Left renal cortex interstitium (tissue), 4 donors: Measurements from ENCODE around the gene ERFL. TPM values are rescaled to one million over a fixed set of nuclear protein-coding genes. Genes with fewer than 3 reads are reported as not detected.
"Not testable (repeated sequence)": the region's sequence is repeated elsewhere in the genome, so short reads cannot be mapped to it uniquely, and the experiment has no call there.

Source experiments
- DNase-seq, 4 donors: peaks; one replicate each; pipeline ENCODE4 v3.0.0-alpha.2; 2013; ENCODE audit warnings: low read depth in 4 of 4, low spot score in 2 of 4, missing footprints in 1 of 4
- polyA plus RNA-seq, 4 donors: library from polyadenylated mRNA; unstranded; fragments of 120-200 nt; gene quantifications; one replicate each; pipeline ENCODE4 v1.2.1, GENCODE V29; 2013; ENCODE audit not compliant: insufficient read length in 4 of 4

The ERFL gene
- polyA plus RNA-seq, 4 donors: 0.07 to 0.25 (median 0.24) TPM; not detected in 1

DNA sequence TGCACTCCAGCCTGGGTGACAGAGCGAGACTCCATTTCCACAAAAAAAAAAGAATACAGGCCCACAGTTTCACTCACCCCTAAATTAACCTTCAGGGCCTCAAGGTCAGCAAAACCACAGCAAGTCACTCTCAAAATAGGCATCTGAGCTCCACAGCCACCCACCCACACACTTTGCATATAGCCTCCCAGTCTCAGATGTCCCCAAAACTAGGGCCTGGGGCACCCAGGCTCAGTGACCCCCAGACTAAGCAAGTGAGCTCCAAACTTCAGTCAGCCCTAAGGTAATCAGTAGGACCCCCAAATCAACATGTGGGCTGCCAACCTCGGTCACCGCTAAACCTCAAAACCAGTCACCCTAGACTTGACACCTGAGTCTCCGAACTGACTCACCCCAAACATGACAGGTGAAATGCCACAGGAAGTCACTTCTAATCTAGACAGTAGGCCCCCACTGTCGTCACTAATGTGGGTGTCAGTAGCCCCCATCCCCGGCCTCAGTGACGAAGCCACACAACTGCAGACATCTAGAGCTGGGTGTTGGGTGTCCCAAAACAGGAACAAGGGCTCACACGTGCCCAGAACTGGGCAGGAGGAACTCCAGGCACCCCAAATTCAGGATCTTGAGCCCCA is 17.0 kb upstream of the ERFL start:
- DNase-seq: no peak

DNA sequence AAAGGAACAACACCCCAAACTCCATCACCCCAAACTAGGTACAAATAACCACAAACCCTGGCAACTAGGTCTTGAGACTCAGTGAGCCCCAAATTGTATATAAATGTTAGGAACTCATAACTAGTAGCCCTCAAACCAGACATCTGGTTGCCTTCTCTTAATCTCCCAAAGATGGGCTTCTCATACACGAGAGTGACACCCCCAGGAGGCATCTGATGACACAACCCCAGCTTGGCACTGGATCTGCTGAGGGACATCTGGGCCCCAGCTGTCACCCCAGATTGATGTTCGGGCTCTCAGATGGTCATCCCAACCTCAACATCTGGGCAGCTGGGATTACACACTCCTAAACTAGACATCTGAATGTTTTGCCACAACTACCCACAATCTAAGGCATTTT is 16.1 kb upstream of the ERFL start:
- DNase-seq: no peak

DNA sequence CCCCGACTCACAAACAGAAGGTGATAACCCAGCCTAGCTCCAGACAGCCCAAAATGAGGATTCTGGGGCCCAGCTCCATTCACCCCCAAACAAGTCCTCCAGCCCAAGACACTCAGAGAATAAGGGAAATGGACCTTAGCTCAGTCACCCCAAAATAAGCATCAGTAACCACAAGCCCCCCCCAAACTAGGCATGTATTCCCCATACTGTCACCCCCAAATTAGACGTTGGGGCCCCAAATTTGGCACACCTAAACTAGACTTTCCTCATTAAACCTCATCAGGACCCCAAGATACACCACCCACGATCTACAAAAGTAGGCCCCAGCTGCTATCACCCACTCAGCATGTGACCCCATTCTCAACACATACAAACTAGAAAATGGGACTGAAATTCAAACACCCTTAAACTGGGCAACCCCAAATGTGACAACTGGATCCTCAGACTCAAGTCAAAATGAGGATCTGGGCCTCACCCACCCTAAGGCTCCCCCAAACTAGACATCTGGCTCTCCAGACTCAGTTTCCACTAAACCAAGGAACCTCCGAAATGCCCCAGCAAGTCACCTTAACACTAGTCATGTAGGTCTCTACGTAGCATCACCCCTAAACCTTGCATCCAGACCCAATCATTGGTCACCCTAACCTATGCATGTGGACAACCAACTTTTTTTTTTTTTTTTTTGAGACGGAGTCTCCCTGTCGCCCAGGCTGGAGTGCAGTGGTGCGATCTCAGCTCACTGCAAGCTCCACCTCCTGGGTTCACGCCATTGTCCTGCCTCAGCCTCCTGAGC is 13.4 kb upstream of the ERFL start:
- DNase-seq: no peak

DNA sequence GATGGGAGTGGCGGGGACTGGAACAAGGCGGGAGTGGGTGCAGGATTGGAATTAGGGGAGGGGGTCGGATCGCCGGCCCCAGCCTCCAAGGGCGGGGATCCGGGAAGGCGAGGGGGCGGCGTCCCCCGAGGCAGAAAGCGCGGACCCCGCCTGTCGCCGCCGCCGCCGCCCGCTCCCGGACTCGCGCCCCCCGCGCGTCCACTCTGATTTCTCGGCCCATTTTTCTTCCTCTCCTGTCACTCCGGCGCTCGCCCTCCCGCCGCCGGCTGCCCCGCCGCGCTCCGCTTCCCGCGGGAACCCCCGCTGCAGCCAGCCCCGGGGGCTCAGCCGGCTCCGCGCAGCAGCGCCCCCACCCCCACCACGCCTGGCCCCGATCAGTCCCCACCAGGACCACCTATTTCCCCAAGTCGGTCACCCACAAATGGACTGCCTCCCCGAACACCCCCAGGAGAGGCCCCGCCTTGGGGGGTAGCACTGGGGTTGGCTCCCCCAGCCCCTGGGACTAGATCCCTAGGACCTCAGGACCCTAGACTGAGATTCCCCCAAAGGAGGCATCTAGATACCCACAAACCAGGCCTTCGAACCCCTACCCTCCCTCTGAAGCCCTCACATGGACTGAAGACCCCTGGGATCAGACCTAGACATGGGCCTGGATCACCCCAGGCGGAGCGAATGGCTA is 12.6 kb upstream of the ERFL start:
- DNase-seq: no peak

DNA sequence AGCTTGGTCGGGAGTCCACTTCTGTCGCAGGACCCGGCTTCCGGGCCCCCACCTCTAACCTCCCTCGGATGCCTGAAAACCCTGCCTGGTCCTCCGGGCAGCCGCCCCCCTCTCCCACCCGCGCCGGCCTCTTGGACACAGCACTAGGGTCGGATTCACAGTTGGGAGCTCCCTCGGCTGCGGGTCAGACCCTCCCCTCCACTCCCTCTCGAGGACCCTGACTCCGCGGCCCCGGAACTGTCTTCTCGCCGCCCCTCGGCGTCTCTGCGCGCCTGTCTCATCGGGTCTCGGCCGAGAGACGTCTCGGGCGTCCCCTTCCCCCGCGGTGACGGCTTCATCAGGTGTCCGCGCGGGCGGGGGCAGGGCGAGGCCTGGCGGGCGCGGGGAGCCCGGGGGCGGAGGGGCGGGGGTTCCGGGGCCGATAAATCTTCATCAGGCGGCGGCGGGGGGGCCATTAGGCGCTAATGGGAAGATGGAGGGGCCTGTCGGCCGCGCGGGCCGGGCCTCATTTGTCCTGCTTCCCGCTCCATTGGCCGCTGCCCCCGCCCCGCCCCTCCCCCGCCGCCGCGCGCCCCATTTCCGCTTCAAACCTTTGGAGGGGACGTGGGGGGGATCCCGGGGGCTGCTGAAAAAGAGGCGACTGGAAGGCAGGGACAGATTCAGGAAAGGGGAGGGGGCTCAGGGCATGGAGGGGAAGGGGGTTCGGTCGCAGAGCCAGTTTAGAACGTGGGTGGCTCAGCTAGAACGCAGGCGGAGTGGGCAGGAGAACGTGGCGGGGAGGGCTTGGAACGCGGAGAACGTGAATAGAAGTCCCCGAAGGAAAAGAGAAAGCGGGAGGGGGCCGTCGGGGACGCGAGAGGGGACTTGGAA is 11.8 kb upstream of the ERFL start:
- no peak for DNase-seq

DNA sequence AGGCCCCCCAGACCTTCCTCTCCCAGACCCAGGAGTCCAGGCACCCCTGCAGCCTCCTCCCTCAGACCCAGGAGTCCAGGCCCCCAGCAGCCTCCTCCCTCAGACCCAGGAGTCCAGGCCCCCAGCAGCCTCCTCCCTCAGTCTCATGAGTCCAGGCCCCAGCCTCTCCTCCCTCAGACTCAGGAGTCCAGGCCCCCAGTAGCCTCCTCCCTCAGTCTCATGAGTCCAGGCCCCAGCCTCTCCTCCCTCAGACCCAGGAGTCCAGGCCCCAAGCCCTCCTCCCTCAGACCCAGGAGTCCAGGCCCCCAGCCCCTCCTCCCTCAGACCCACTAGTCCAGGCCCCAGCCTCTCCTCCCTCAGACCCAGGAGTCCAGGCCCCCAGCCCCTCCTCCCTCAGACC is 11.0 kb upstream of the ERFL start:
- DNase-seq: not testable (repeated sequence)

DNA sequence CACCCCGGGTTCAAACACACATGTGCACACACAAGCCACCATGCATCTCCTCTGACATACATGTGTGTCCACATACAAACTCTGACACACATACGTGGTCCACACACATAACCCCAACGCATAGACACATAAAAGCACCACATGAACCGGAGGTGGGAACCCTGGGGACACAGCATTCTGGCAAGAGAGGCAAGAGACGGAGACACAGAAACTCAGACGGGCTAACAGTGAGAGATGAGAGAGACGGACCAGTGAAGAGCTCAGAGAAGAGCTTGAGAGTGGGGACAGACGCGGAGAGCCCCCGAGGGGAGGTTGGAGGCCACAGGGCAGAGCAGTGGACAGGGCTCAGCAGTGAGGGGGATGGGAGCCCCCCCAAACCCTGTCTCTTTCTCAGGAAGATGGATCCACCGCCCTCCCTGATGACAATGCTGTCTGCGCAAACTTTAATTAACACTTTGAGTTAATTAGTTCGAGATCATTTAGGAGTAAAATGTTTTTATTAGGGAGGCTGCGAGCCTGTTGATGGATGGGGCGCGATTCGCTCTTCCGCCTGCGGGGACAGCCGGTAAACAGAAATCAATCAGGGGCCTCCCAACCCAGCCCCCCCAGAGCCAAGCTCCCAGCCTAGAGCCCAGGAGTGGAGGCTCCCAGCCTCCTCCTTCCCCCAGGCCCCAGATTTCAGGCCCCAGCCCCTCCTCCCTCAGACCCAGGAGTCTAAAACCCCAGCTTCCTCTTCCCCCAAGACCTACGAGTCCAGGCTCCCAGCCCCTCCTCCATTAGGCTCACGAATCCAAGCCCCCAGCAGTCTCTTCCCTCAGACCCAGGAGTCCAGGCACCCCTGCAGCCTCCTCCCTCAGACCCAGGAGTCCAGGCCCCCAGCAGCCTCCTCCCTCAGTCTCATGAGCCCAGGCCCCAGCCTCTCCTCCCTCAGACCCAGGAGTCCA is 9.5 kb upstream of the ERFL start:
- no peak for DNase-seq

DNA sequence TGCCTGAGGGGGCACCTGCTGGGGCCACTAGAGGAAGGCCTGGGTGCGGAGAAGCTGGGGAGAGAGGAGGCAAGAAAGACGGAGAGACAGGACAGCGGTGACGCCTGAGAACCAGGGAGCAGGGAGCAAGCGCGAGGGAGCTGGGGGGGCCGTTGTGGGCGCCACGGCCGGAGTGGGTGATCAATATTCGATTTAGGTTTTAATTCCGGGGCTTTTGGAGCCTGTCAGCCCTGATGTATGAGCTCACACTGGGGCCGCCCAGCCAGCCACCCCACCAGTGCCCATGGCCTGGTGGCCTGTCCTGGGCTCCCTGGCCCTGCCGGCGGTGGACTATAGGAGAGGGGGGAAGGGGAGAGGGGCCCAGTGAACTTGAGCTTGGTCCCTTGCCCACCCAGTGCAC is 8.7 kb upstream of the ERFL start:
- no peak for DNase-seq

DNA sequence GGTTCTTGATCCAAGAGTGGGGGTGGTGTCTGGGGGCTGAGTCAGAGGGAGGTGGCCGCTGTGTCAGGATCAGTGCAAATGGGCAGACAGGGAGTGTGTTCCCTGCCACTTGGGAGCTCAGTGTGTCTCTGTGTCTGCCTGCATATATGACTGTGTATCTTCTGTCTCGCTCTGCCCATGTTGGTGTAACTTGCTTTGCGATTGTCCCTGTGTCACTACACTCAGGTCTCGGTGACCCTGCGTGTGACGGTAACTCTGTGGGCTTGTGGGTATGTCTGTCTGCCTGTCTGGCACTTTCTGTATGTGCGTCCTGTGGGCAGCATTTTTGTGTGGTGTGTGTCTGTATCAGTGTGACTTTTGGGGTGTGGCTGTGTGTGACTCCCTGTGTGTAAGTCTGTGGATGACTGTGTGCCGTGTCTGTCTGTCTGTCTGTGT is 8.2 kb upstream of the ERFL start:
- DNase-seq: no peak

DNA sequence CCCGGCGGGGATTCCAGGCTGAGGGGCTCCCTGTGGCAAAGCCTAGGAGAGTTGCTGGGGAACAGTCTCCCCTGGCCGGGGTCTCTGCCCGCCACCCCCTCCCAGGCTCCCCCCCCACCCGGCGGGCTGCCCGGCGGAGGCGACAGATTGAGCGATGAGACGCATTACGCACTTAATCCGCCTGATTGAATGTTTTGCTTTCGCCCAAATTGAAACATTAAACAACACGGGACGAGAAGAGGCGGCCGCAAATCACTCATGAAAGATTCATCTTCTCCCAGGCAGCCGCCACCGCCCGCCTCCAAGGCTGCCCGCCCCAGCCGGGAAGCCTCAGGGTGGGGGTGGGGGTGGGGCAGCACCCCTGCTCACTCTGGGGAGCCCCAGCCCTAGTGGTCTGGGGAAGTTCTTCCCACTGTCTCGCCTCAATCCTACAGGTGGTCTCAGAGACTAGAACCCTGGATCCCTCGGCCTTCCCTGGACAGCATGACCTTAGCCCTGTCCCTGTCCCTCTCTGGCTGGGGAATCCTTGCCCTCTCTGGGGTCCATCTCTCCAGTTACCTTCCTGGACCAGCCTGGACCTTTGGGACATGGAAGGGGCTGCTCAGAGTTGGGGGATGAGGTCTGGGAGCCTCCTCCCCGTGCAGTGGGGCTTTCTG is 7.6 kb upstream of the ERFL start:
- no peak for DNase-seq

DNA sequence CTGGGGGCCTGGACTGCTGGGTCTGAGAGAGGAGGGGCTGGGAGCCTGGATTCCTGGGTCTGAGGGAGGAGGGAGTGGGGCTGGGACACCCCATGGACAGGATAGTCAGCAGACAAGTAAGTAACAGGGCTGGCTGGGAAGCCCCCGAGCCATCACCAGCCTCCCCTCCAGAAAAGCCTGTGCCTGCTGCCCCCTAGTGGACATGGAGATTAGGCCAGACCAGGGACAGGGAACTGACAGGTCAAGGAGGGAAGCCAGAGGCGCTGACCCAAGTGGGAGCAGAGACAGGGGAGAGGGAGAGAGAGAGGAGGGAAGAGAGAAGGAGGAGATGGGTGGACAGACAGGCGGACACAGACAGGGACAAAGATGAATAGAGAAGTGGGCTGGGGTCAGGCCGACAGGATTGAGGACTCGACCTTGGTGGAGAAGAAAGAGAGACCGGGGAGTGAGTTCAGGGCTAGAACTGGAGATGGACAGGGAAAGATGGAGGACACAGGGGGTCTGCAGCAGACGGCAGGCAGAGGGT is 6.7 kb upstream of the ERFL start:
- DNase-seq: peak in 1 of 4 donors; percentile 47

DNA sequence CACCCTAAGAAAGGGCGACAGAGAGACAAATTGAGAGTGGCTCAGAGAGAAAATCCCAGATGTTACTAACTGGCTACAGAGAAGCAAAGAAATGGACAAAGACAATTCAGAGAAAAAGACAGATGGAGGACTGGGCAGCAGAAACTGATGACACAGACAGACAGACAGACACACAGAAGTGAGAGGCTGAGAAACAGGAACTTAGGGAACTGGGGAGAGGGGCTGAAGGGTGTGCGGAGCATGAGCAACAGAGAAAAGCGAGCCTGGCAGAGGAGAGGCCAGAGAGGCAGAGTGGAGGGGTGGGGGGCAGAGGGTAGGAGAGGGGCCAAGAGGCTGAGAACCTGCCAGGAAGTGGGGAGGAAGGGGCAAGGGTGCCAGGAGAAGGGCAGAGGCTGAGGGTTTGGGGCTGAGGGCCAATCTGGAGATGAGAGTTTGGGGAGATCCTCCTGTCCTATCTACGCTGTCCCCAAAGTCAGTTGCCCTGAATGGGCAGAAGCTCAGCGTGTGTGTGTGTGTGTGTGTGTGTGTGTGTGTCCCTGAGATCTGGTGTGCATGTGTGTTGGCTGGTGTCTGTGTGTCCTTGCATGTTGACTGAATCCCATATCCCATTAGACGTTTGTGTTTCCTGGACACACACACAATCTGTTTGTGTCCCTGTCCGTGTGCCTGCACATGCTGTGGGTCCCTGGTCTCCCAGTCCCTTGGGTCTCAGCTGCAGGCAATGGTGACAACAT is 5.6 kb upstream of the ERFL start:
- no peak for DNase-seq

DNA sequence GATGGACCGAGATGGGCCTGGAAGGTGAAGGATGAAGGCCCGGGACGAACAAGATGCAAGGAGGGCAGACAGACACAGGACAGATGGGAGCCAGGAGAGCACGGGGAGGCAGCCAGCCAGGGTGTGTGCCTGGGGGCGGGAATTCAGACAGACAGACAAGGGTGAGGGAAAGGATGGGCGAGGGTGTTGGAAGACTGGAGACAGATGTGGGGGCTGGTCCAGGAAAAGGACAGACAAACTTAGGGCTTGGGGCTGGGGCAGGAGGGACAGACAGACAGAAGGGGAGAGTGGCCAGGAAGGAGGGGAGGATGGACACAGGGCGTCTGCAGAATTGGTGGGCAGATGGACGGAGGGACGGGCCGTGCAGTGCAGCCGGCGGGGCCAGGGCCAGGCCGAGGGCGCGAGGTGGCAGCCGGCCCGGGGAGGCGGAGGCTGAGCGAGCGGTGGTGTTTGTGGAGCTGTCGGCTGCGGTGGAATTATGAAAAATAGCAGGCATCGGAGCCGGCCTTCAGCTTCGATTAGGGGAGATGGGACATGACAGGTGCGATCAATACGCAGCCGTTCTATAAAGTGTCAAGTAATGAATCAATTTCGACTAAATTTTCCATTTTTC is 4.6 kb upstream of the ERFL start:
- DNase-seq: no peak

DNA sequence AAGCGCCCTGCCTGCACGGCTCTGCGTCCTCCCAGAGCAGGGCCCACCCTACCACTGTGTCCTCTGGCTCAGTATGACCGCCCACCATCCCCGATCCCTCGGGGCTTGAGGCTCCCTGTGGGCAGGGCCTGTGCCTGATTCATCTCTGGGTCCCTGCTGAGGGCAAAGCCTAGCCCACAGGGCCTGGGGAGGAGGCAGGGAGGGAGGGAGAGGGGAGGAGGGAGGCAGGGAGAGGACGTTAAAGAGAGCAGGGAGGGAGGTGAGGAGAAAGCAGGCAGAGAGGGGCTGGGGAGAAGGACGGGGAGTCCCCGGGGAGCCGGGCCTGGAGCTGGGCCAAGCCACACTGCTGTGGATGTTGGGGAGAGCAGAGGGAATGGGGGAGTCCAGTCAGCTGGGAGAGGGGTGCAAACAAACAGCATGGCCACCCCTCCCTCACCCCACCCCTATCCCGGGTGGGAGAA is 4.0 kb upstream of the ERFL start:
- no peak for DNase-seq

DNA sequence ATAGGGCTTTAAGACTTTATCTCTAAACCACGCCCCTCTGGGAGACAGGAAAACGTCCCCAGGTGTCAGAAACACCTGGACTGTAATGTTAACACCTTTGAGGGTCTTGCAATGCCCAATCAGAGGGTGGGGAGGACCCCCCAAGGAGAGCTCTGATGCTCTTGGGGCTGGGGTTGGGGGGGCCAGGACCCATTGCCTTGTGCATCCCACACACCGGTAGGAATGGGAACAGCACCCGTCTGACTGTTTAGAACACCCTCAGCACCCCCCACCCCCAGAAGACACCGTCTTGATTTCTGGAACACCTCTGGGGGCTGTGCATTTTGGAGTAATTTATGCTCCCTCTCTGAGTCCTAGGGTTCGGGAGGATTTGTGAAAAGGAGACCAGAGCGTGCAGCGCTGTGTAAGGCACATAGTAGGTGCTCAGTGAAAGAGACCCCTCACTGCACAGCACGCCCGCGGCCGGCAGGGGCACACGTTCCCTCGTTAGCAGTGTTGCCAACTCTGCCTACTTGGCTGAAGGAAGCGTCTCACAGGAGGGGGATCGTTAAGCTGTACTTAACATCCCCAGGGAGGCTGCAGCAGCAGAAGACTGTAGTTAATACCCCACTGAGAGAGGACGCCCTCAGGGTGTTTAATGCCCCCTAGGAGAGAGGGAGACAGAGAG is 2.8 kb upstream of the ERFL start:
- no peak for DNase-seq

DNA sequence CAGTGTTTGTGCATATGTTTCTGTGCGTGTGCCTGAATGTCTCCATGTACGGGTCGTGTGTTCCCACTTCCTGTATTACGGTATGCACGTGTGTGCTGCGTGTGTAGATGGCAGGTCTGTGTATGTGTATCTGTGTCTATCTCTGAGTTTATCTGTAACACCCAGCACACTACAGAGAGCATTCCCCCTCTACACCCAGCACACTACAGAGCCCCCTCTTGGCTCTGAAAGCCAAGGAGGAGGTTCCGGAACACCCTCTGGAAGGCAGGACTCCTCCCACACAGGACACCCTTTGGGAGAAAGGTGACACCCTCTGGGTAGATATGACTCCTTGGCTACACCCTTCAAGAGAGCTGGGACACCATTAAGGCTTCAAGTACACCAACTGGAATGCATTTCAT is 2.1 kb upstream of the ERFL start:
- DNase-seq: no peak

DNA sequence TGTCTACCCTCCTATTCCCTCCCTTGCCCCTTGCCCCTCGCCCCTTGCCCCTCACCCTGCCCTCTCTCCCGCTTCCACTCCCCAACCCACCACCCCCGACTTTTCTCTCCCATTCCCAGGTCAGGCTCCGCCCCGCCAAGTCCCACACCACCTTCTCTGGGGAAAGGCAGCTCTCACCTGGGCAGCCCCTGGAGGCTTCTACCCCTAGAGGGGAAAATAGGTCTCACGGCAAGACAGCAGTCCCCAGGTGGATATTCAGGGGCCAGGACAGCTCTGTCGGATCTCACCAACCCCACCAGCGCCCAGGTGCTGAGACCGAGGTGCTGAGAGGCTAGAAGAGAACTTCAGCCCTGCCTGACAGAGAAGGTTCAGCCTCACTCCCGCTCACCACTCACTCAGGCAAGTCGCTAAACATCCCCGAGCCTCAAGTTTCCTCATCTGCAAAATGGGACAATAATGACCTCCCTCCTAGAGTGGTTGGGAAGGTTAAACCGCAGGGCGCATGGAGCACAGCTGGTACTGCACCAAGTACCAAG is 1.4 kb upstream of the ERFL start:
- DNase-seq: no peak
